Parathyroid adenoma (tissue), 2 donors: ENCODE results near the gene GIGYF2.

ENCODE experiments used
- H2AFZ ChIP-seq: fragments of 300-600 bp; sonication (generic); one replicate; pipeline ENCODE4 v1.7.0; 2017; ENCODE audit warnings: antibody characterized with exemption, mild to moderate bottlenecking
- H3K27ac ChIP-seq: fragments of 300-600 bp; sonication (generic); one replicate; pipeline ENCODE4 v1.7.0; 2017
- H3K27me3 ChIP-seq: fragments of 300-600 bp; sonication (generic); one replicate; pipeline ENCODE4 v1.7.0; 2017; ENCODE audit warnings: low read length; ENCODE audit not compliant: control insufficient read depth, insufficient read depth
- H3K36me3 ChIP-seq: fragments of 300-600 bp; sonication (generic); one replicate; pipeline ENCODE4 v1.7.0; 2017; ENCODE audit warnings: low read length; ENCODE audit not compliant: control insufficient read depth, insufficient read depth
- H3K4me1 ChIP-seq: fragments of 300-600 bp; sonication (generic); one replicate; pipeline ENCODE4 v1.7.0; 2017; ENCODE audit warnings: control low read depth
- H3K4me2 ChIP-seq: fragments of 300-600 bp; sonication (generic); one replicate; pipeline ENCODE4 v1.7.0; 2017; ENCODE audit warnings: low read length
- H3K4me3 ChIP-seq: fragments of 300-600 bp; sonication (generic); one replicate; pipeline ENCODE4 v1.7.0; 2017; ENCODE audit warnings: low read depth, low read length
- H3K79me2 ChIP-seq: fragments of 300-600 bp; sonication (generic); one replicate; pipeline ENCODE4 v1.7.0; 2017; ENCODE audit warnings: control low read depth
- H3K9ac ChIP-seq: fragments of 300-600 bp; sonication (generic); one replicate; pipeline ENCODE4 v1.7.0; 2017; ENCODE audit warnings: mild to moderate bottlenecking
- H3K9me3 ChIP-seq: fragments of 300-600 bp; sonication (generic); one replicate; pipeline ENCODE4 v1.7.0; 2017; ENCODE audit warnings: low read length; ENCODE audit not compliant: control insufficient read depth
- TF ChIP-seq, protein P1 (sequence below): fragments of 300-600 bp; sonication (generic); IDR thresholded peaks from one replicate; pipeline ENCODE4 v1.7.0; 2017; ENCODE audit warnings: antibody characterized with exemption, mild to moderate bottlenecking
- donor health status: primary hyperparathyroidism.

GIGYF2 gene

DNA sequence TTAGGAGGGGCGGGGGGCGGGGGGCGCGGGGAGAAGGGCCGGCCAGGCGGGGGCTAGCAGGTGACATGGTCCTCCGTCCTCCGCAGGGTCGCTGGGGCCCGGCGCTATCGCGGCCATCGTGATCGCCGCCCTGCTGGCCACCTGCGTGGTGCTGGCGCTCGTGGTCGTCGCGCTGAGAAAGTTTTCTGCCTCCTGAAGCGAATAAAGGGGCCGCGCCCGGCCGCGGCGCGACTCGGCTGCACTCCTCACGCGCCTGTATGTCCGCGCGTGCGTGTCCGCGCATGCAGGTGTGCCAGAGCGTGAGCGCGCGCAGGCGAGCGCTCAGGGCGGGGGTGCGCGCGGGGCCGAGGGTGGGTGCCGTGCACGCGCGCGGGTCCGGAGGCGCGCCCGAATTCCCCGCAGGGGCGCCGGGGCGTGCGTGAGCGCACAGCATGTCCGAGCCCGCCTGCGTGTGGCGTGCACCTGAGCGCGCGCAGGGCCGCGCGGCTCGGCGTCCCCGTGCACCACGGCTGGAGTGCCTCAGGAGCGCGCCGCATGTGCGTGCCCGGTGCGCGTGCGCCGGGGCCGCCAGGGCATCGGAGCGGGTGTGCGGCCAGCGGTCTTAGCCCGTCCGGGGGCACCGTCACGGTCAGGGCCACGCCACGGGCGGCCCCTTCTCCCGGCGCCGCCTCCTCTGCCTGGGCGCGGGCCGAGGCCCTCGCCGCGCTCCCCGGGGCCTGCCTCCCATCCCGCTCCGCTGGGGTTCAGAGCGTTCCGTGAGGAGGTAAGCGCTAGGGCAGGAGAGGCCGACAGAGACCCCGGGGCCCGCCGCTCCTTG lies 179.2 kb downstream of the GIGYF2 start:
- Histone ChIP-seq H3K4me1 (peaks cover 2% of the 10 kb centered on the region), H2AFZ (peak overlapping the region; percentile 85), H3K79me2 (no peaks in the 10 kb centered on the region), H3K27me3 (no peaks in the 10 kb centered on the region), H3K36me3 (no peaks in the 10 kb centered on the region), H3K4me3 (peak overlapping the region; percentile 29), H3K27ac (no peak overlapping the region), H3K9ac (no peak overlapping the region), H3K4me2 (peak overlapping the region; percentile 68), H3K9me3 (no peaks in the 10 kb centered on the region)
- TF ChIP-seq, protein P1, sequence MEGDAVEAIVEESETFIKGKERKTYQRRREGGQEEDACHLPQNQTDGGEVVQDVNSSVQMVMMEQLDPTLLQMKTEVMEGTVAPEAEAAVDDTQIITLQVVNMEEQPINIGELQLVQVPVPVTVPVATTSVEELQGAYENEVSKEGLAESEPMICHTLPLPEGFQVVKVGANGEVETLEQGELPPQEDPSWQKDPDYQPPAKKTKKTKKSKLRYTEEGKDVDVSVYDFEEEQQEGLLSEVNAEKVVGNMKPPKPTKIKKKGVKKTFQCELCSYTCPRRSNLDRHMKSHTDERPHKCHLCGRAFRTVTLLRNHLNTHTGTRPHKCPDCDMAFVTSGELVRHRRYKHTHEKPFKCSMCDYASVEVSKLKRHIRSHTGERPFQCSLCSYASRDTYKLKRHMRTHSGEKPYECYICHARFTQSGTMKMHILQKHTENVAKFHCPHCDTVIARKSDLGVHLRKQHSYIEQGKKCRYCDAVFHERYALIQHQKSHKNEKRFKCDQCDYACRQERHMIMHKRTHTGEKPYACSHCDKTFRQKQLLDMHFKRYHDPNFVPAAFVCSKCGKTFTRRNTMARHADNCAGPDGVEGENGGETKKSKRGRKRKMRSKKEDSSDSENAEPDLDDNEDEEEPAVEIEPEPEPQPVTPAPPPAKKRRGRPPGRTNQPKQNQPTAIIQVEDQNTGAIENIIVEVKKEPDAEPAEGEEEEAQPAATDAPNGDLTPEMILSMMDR: peak; percentile 17

DNA sequence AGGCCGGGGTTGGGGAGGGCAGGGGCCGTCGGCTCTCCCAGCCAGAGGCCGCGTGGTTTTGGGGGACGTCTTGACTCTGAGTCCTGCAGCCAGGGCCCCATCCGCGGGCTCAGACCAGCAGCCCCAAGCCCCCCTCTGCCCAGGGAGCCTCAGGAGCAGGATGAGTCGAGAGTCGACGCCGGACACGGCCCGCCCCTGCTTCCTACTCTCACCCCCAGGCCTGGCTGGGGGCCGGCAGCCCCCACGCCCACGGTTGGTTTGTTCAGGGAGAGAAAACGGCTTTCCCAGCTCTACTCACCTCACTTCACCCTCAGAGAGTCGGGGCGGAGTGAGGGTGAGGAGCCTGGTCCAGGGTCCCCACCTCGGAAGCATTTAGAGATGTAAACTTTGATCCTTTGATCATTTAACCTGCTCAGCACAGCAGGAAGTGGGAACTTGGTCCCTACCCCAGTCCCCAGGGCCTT lies 179.9 kb downstream of the GIGYF2 start:
- TF ChIP-seq, protein P1: no peak
- H3K9ac ChIP-seq: no peak overlapping the region
- H3K27ac ChIP-seq: no peak overlapping the region
- no peaks in the 10 kb centered on the region for H3K27me3 ChIP-seq
- H3K4me3 ChIP-seq: no peak overlapping the region
- H3K79me2 ChIP-seq: no peaks in the 10 kb centered on the region
- H3K4me2 ChIP-seq: peak overlapping the region; percentile 68
- H3K36me3 ChIP-seq: no peaks in the 10 kb centered on the region
- H3K4me1 ChIP-seq: peaks cover 2% of the 10 kb centered on the region
- H3K9me3 ChIP-seq: no peaks in the 10 kb centered on the region
- H2AFZ ChIP-seq: peak overlapping the region; percentile 85

DNA sequence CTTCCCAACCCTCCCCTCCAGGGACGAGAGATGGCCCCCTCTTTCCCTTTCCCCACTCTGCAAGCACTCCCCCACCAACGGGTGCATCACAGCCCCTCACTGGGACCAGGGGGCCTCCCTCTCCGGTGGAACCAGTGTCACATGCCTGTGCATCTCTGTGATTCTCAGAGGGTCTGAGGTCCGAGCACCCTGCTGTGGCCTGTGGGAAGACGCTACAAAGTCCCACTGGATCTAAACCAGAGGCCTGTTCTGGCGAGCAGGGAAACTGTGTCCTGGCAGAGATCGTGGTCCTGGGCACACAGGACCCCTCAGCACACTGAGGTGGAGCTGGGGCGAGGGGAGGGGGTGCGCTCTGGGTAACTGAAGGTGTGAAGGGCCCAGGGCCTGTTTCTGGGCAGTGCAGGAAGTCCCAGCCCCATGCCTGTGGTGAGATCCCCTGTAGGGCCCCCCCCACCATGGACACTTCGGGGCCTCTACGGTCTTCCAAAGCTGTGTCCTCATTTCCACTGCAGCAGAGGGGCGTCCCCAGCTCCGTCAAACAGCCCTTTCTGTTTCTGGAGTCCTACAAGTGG lies 180.9 kb downstream of the GIGYF2 start:
- Histone ChIP-seq H3K4me1 (peaks cover 2% of the 10 kb centered on the region), H3K4me2 (no peak overlapping the region), H3K27ac (no peak overlapping the region), H3K27me3 (no peaks in the 10 kb centered on the region), H2AFZ (no peak overlapping the region), H3K4me3 (no peak overlapping the region), H3K9me3 (no peaks in the 10 kb centered on the region), H3K79me2 (no peaks in the 10 kb centered on the region), H3K36me3 (no peaks in the 10 kb centered on the region), H3K9ac (no peak overlapping the region)
- TF ChIP-seq, protein P1: no peak

DNA sequence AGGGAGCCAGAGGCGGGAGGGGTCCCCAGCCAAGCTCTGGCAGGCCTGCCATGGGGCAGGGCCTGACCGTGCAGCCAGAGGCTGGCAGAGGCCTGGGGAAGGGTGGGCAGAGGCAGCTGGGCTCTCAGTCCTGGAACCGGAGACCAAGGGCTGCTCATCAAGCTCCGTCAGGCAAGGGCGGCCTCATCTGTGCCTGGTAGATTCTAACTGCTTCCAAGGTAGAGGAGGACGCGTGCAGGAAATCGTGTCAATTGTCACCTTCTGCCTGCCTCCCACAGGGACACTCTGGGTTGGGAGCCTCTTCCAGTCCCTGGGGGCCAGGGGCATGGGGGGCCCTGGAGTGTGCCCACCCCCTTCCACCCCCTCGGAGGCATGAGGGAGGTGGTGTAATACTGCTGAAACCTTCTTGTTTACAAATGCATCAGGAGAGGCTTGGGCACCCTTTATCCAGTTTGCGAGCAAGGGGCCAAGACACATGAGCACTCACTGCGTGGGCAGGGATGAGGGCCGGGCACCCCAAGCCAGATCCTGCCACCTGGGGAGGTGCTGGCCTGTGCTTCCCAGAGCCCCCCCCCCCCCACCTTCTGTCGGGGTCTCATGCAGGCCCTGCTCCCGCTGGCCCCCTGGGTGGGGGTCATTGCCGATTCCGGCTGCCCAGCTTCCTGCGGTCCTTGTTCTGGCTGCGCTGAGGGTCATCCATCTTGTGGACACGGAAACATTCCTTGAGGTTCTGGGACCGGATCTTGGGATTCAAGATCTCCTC lies 181.9 kb downstream of the GIGYF2 start:
- no peaks in the 10 kb centered on the region for H3K79me2 ChIP-seq
- H3K27me3 ChIP-seq: no peaks in the 10 kb centered on the region
- no peak overlapping the region for H3K27ac ChIP-seq
- no peak overlapping the region for H3K9ac ChIP-seq
- no peaks in the 10 kb centered on the region for H3K9me3 ChIP-seq
- H2AFZ ChIP-seq: no peak overlapping the region
- no peak overlapping the region for H3K4me2 ChIP-seq
- TF ChIP-seq, protein P1: no peak
- H3K36me3 ChIP-seq: no peaks in the 10 kb centered on the region
- no peak overlapping the region for H3K4me3 ChIP-seq
- peaks cover 2% of the 10 kb centered on the region for H3K4me1 ChIP-seq
